ENCODE results near the gene ADAM30.
"Not testable (repeated sequence)": the region's sequence is repeated elsewhere in the genome, so short reads cannot be mapped to it uniquely, and the experiment has no call there.

Gene ADAM30

DNA sequence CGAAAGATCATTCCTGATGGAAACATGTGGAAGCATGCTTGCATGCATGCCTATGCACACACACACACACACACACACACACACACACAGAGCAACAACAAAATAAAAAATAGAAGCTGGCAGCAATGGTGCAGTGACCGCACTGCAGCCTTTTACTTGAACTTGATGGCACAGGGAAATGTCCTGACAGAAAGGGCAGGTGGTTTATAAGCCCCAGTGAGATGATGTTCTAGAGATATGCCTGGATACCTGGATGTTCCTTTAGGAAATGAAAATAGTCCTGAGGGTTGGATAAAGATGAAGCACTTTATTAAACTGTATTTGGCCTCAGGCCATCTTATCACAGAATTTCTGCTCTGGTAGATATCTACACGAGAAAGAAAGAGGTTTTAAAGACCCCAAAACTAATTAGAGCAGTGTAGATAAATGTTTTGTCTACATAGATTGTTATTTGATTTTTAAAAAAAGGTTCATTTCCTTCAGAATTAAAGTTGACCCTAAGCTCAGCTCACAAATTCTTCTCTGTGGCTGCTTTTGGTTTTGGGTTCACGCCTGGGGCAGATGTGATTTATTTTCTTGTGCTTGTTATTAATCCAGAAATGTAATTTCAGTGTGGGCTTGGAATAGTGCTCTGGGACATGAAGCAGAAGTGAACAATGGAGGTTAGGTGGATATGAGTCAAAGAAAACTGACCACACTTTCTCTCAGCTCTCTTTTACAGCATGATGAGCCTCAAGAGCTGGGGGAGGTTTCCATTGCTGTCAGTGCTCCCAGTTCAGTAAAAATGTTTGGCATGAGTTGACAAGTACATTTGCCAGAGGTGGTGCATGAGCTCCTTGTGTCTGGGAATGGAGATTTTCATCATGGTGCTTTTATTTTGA lies 22.9 kb downstream of the ADAM30 start:
- DNase-seq = no peak

DNA sequence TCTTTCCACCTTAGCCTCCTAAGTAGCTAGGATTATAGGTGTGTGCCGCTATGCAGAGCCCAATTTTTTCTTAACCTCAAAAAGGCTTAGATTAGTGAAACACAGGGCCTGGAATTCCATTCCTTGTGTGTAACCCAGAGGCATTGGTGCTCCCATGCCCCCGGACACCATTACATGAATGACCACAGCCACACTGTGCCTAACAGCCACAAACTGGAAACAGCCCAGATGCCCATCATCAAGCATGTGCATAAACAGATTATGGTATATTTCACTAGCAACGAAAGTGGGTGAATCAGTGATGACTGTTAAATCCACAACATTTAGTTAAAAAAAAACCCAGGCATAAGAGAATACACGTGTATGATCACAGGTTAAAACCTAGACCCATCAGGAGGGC lies 24.4 kb downstream of the ADAM30 start:
- no peak for DNase-seq

DNA sequence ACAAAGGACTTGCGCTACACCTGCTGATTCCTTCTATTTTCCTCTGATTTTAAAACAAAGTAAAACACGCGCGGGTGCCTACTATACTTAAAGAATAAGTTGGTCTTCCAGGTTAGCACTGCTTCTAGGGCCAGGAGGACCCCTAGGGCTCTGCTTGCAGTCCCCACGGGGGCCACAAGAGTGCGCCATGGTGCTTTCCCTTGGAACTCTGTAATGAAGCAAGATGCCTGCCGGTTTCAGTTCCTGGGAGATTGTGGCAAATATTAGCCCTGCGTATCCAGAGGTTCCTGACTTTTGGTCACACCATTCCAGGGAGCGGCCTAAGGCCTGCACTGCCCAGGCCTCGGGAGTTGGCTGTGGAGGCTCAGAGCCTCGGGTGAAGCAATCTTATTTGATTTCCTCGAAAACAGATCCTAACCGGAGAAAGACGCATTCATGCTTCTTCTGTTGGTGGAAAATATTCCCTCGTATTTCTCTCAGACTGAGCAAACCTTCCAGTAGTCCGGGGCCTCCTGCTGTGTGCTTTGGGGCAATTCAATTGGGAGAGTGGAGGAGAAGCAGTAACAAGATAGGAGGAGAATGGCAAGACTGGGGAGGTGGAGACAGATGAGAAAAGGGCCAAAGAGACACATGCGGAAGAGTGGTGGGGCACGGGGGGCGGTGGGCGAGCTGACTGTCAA lies 25.3 kb downstream of the ADAM30 start:
- DNase-seq = peak; percentile 70

DNA sequence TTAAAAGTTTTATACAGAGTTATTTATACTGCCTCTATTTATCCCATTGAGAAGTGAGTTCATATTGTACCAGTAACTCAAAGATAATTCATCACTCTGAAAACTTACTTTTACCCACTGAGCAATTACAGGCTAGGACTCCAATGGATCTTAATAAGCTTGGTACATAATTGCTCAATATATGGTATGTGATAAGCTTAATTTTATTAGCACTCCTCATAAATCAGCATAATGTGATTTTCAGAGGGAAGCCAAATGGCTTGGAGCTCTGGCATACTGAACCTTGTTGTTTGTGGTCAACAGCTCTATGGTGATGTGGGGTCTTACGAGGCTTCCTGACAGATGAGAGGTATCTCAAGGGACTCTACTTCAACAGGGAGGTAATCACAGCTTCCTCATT lies 26.3 kb downstream of the ADAM30 start:
- DNase-seq = no peak

DNA sequence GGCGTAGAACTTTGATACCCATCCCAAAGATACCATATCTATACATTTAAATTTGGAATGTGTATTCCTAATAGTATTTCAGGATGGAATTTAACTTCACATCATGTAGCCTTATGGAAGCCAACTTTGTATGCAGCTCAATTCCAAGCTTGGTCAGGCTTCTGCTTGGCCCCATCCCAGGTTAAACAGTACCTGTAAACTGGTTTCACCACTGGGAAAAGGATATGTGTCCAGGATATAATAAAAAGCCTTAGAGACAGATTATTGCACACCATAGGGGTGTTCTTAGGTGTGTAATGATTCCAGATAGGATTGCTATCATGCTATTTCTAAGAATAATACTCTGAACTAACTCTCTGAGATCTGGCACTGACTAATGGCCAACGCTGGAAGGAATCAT lies 28.1 kb downstream of the ADAM30 start:
- no peak for DNase-seq

DNA sequence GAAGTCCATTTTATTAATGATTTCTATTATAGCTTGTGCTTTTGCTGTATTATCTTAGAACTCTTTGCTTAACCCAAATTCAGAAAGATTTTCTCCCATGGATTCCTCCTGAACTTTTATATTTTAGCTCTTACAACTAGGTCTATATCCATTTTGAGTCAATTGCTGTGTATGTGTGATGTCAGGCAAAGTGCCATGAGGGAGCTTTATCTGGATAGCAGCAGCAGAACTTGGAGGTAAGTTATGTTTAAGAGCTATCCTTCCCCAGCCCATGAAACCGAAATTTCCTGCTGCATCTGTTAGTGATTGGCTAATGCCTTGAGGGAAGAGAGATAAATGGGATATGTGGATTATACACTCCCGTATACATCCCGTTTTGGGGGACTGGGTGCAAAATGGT lies 29.9 kb downstream of the ADAM30 start:
- no peak for DNase-seq

DNA sequence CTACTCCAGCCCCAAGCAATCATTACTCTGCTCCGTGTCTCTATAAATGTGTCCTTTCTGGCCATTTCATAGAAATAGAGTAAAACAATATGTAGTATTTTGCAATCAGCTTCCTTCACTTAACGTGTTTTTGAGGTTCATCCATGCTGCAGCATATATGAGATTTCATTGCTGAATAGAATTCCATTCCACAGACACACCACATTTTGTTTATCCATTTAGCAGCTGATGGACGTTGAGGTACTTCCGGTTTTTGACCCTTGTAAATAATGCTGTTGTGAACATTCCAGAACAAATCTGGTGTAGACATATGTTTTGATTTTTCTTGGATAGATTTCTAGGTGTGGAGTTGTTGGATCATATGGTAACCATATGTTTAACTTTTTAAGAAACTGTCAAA lies 30.7 kb downstream of the ADAM30 start:
- no peak for DNase-seq

DNA sequence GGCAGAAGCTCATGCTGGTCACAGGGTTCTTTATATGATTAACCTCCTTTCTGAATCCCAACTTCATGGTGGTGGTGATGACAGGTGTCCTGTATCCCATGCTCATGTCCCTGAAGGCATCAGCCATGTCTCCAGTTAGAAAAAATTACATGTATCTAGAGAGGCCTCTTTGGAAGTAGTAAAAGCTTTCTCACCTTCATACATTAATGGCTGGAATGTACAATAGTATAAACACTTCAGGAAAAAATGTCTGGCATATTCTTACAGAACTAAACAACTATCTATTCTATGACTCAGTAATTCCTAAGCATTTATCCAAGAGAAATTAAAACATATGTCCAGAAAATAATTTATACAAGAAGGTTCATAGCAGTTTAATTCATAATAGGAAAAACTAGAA lies 34.0 kb downstream of the ADAM30 start:
- no peak for DNase-seq

DNA sequence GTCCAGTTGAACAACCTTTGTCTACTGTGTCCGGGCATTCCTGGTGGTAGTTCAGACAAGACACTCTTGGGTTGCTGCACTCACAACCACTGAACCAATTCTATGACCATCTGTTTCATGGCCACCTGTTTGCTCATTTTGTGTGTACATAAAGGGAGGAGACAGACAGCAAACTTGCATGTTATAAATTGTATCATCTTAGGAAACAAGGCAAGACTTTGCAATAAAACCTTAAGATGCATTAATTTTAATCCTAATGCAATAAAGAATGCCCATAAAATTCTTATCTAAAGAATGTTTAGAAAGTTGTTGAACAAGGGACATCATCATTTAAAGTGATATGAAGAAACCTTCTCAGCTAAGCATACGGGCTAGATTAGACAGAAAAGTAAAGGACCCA lies 34.8 kb downstream of the ADAM30 start:
- no peak for DNase-seq

DNA sequence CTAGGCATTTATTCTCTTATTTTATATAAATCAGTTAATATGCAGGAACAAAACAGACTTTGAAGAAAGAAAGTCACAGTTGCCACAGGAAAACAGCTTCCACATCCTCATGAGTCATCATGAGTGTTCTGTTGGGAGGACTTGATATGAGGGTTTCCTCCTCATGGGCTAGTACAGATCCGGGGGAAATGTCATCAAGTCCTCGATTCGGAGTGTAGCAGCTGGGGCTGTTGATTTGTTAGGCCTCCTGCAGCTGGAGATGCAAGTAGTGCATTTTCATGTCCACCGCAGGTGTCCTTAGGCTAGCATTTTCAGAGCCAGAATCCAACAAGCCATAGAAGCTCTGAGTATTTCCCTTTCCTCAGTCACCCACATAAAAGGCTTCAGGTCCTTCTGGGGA lies 36.7 kb downstream of the ADAM30 start:
- peak; percentile 57 for DNase-seq

DNA sequence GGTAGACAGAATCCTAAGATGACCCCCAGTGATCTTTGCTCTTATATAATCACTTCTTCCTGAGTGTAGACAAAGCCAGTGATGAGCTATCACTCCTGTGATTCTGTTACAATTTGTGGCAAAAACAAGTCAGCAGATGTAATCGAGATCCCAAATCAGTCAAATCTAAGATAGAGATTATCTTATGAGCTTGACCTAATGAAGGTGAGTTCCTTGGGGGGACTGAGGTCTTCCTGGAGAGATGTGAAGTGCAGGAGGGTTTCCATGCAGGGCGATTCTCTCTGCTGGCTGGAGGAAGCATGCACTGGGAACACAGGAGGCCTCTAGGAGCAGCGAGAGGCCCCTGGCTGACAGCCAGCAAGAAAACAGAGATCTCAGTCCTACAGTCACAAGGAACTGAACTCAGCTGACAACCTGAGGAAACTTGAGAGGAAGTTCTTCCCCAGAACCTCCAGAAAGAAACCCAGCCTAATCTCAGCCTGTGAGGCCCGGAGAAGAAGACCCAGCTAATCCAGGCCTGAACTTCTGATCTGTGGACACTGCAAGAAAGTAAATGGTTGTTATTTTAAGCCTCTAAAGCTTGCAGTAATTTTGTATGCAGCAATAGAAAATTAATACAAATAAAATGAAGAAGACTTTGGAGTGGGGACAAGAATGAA lies 37.6 kb downstream of the ADAM30 start:
- not testable (repeated sequence) for DNase-seq

DNA sequence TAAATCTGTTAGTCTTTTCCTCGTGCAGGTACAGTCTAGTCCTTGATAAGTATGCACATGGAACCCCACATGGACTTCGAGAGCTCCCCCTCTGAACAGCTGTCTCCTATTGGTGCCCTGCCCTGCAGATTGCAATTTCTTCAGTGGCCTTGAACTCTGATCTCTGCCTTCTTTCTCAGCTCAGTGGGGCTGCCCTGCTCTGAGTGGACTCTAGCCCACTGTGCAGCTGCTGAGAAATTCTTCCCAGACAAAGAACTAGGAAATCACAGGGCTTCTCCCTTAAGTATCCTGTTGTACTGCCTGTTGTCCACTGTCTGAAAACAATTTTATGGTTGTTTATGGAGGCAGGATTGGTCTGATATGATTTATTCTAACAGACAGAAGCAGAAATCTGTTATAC lies 38.2 kb downstream of the ADAM30 start:
- no peak for DNase-seq

DNA sequence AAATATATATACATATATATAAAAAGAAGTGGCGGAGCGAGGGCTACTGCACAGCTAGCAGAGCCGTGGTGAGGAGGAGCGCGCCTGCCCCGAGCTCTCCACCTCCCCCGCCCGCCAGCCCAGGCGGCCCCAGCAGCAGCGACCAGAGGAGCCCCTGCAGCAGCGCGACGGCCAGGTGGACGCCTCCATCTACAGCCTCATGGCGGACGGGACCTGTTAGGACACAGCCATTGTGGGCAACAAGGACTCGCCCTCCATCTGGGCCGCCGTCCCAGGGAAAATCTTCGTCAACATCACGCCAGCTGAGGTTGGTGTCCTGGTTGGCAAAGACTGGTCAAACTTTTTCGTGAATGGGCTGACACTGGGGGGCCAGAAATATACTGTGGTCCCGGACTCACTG lies 43.2 kb downstream of the ADAM30 start:
- no peak for DNase-seq

DNA sequence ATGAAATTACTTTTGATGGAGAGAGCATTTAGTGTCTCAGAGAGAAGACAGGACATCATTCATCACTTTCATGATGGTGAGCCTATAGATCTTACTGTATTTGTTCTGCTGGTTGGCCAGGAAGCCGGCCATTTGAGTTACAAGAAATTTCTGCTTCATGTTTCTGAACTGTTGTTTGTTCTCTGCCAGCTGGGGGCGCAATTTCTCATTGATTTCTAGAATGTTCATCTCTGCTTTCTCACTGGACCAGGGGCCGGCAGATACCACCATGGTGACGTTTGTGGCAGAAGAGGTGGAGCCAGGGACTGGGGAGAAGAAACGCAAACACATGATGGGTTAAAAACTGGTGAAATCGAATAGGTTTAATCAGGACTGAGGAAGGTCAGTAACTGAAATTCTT lies 52.1 kb downstream of the ADAM30 start:
- DNase-seq = not testable (repeated sequence)
